HG03135 (cell line): ENCODE measurements around the gene PAIP2.
"Not testable (repeated sequence)": the region's sequence is repeated elsewhere in the genome, so short reads cannot be mapped to it uniquely, and the experiment has no call there.

Experiments
- ATAC-seq: cut with Tn5 transposase; IDR thresholded peaks from one replicate; pipeline ENCODE4 v1.9.1; 2021; ENCODE audit warnings: mild to moderate bottlenecking, moderate library complexity; ENCODE audit not compliant: unreplicated experiment

PAIP2 gene

GRCh38 chr5:139314276-139314675, 27.4 kb upstream of the PAIP2 start:
- ATAC-seq: no peak

- ATAC-seq: no peak
These were observed 26.5 kb upstream of the PAIP2 start for GRCh38 chr5:139315056-139315615.

- no peak for ATAC-seq
These were observed 5.8 kb upstream of the PAIP2 start for GRCh38 chr5:139335811-139336210.

DNA sequence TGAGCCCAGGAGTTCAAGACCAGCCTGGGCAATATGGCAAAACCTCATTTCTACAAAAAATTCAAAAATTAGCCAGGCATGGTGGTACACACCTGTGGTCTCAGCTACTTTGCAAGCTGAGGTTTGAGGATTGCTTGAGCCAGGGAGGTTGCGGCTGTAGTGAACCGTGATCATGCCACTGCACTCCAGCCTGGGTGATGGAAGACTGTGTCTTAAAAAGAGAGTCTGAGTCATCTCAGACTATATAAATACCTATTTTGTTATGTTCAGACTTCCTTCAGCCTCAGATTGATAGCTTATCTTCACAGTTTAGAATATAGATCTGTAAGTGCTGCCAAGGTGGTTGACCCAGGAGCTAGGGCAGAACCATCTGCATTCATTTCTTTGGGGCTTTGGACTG, 1.6 kb upstream of the PAIP2 start:
- no peak for ATAC-seq

DNA sequence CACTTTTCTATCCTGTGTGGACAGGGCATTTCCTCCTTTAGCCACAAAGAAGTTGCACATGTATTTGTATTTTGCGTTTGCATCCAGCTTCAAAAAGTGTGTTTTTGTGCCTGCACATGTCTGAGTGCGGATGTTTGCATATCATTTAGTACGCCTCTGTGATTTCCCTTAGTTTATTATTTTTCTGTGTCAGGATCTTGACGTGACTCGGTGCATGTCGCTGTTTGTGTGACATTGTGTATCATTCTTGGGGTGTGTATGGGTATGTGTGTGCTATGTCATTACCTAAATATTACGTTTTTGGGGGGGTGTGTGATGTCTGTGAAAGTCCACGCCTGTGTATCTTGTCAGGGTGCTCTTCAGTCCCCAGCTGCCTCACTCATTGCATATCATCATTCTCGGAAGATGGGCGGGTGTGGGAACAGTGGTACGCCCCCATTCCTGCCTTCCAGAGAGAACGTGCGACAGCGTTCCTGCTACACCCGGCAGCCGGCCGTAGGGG, 416 bp upstream of the PAIP2 start:
- no peak for ATAC-seq

- ATAC-seq: peak; percentile 47
These were observed 719 bp downstream of the PAIP2 start for GRCh38 chr5:139342423-139342723.

GRCh38 chr5:139343476-139343875, 1.8 kb downstream of the PAIP2 start:
- no peak for ATAC-seq

GRCh38 chr5:139344177-139344576, 2.5 kb downstream of the PAIP2 start:
- no peak for ATAC-seq

DNA sequence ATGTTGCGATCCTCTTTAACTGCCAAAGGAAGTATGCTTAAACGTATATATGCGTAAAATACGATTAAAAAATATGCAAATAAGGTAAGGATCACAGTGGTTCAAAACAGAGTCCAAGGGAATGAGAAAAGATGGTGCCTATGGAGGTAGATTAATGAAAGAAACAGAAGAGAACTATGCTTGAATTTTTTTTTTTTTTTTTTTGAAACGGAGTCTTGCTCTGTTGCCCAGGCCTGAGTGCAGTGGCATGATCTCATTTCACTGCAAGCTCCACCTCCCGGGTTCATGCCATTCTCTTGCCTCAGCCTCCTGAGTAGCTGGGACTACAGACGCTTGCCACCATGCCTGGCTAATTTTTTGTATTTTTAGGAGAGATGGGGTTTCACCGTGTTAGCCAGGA, 3.8 kb downstream of the PAIP2 start:
- ATAC-seq: not testable (repeated sequence)

DNA sequence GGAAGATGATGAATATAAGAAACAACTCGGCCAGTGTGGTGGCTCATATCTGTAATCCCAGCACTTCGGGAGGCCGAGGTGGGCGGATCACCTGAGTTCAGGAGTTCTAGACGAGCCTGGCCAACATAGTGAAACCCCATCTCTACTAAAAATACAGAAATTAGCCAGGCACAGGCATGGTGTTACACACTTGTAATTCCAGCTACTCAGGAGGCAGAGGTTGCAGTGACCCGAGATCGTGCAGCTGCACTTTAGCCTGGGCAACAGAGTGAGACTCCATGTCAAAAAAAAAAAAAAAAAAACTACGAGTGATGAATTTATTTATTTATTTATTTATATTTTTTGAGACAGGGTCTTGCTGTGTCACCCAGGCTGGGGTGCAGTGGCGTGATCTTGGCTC, 6.2 kb downstream of the PAIP2 start:
- ATAC-seq: not testable (repeated sequence)

GRCh38 chr5:139354186-139354585, 12.5 kb downstream of the PAIP2 start:
- ATAC-seq: no peak

GRCh38 chr5:139355900-139356299, 14.2 kb downstream of the PAIP2 start:
- not testable (repeated sequence) for ATAC-seq

GRCh38 chr5:139358064-139358463, 16.4 kb downstream of the PAIP2 start:
- ATAC-seq: no peak

DNA sequence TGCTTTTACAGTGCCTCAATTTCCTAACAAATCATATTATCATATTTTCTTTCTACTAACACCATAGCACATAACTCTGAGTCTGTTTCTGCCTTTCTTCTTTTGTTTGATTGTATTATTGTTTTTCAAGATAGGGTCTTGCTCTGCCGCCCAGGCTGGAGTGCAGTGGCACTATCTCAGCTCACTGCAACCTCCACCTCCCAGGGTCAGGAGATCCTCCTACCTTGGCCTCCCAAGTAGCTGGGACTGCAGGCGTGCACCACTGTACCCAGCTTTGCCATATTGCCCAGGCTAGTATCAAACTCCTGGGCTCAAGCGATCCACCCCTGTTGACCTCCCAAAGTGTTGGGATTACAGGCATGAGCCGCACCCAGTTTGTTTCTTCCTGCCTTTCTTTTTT, 18.7 kb downstream of the PAIP2 start:
- ATAC-seq: no peak

DNA sequence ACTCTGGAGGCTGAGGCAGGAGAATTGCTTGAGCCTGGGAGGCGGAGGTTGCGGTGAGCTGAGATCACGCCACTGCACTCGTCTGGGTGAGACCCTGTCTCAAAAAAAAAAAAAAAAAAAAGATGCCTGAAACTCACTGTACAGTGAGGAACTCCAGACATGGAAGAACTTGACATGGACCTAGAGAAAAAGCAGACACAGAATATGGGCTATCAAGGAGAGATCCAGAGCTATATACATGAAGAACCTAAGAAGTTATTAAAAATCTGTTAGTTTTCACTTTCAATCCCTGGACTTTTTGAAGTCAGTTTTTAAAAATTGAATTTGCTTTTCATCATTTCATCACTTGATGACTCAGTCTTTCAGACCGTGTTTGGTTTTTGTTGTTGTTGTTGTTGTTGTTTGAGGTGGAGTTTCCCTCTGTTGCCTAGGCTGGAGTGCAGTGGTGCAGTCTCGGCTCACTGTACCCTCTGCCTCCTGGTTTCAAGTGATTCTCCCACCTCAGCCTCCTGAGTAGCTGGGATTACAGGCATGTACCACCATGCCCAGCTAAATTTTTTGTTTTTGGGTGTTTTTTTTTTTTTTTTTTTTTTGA, 20.3 kb downstream of the PAIP2 start:
- ATAC-seq: no peak

GRCh38 chr5:139363937-139364336, 22.3 kb downstream of the PAIP2 start:
- no peak for ATAC-seq

DNA sequence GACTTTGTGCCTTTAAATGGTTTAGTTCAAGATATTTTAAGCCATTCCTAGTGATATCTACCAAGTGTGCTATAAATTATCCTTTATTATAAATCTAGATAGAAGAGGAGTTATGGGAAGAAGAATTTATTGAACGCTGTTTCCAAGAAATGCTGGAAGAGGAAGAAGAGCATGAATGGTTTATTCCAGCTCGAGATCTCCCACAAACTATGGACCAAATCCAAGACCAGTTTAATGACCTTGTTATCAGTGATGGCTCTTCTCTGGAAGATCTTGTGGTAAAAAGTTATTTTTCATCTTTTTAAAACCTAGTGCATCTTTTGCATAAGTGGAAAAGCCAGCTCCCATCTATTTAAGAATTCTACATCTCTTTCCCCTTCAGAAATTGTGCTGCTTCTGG, 22.8 kb downstream of the PAIP2 start:
- no peak for ATAC-seq

- no peak for ATAC-seq
These were observed 27.0 kb downstream of the PAIP2 start for GRCh38 chr5:139368613-139369012.

- no peak for ATAC-seq
These were observed 27.5 kb downstream of the PAIP2 start for GRCh38 chr5:139369181-139369580.

DNA sequence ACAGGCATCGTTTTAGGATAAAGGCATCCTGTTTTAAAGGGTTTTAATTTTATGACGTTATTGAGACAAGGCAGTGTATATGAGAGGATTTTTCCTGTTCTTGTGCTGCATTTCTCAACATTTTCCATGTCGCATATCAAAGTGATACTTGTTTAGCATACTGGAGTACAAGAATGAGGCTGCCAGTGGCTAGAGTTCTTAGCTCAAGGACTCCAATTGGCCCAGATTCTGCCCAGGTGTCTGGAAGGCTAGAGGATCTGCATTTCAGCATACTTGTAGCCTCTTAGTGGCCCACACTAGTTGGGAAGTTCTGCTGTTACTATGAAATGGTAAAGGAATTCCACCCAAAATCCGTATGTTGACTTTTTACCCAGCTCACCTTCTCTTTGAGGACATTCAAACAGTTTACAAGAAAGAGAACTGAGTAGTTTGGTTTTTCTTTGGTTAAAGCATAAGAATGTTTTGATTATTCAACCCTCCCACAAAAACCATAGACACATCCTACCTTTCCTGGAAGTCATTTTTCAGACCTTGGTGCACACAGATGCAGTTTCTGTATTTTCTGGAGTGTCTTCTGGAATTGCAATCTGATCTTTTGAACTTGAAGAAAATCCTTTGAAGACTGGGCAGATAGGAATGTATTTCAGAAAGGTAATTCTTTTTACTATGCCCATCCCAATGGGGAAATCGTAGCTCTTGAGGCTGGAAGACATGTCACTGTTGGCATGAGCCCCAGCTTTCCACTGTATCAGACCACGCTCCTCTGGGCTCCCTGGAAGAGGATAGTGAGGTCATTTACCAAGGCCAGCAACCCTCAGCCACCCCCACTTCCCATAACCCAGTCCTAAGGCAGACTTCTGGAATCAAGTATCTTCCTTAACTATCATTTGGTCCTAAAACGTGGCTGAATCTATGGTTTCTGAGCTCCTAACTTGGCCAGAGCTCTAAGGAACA, 30.1 kb downstream of the PAIP2 start:
- ATAC-seq: no peak

DNA sequence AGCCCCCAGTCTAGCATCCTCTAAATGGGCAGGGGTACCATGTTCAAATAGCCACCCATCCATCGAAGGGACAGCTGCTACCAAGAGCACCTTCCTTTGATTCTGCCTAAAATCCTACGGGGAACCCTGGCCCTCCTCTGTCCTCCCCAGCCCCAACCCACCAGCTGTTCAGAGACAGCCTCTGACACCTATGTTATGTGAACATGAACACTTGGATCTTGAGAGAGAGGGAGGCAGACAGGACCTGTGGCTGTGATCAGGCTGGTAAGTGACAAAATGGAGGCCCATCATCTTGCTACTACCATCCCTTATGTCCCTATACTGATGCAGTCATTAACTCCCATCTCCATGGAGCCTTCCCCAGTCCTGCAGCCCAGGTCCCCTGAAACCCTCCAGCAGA, 33.3 kb downstream of the PAIP2 start:
- no peak for ATAC-seq

DNA sequence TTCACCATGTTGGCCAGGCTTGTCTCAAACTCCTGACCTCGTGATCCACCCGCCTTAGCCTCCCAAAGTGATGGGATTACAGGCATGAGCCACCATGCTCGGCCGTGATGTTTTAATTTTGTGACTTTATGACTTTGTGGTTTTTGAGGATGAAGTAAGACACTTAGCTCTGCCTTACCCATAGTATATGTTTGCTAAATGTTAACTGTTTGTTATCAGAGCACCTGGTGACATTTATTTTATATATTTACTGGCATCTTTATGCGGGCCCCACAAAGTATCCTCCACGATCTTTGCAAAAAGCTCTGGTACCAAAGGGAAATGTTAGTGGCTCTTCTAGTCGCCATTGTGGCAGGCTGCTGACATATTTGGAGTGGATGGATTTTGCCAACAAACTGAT, 34.7 kb downstream of the PAIP2 start:
- ATAC-seq: no peak
